ENCODE data around the gene ATP2B2.

The ATP2B2 gene

GRCh38 chr3:10378742-10379141, 126.6 kb downstream of the ATP2B2 start:
- DNase-seq: no peak
- no peaks in the 10 kb centered on the region for H3K4me1 ChIP-seq
- no peak for TF ChIP-seq CTCF (IDR thresholded peaks at IDR 0.05; ENCODE audit: low read depth, low read length)
- no peaks in the 10 kb centered on the region for H3K36me3 ChIP-seq
- no peak overlapping the region for H3K4me3 ChIP-seq (ENCODE audit: low read depth, low read length)
- no peaks in the 10 kb centered on the region for H3K9me3 ChIP-seq
- no peaks in the 10 kb centered on the region for H3K27me3 ChIP-seq

DNA sequence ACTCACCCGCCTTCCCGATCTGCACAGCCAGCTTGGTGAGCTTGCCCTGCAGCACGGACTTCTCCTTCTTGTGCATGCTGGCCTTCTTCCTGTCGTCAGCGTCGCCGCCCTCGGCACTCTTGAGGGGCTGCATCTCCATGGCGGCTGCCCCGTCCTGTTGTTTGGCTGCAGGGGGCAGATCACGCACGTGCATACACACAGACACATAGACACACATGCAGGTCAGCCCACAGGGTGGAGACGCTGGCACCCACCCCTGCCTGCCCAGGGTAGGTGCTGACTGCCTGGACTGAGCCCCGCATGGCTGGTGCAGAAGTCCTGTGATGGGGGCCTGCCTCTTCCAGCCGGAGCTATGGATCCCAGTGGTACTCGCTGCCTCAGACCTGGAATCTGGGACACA, 127.1 kb downstream of the ATP2B2 start:
- DNase-seq: no peak

DNA sequence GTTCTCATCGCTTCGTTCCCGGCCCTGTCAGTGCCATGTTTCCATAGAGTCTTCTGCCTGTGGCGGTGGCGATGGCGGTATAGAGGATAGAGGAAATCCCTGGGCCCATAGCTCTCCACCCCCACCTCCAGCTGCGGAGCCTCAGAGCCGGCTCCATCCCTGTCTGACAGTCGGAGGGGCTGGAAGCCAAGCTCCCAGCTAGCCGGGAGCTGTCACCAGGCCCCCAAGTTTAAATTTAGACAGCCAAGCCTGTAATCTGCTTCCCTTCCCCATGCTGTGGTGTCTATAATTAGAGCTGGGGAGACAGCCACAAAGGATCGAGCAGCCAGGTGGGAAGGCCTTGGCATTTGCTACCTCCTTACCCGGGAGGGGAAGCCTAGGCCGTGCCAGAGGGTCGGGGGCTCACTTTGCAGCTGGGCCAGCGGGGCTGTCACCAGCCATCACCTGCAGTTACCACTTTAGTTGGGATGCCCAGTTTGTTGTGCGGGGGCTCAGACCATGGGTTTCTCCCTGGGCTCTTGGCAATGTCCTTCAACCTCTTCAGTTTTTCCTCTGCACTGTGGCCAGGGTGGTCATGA, 128.1 kb downstream of the ATP2B2 start:
- DNase-seq: no peak
- Histone ChIP-seq H3K4me3 (ENCODE audit: low read depth, low read length) (no peak overlapping the region), H3K27me3 (no peaks in the 10 kb centered on the region), H3K9me3 (no peaks in the 10 kb centered on the region), H3K4me1 (no peaks in the 10 kb centered on the region), H3K36me3 (no peaks in the 10 kb centered on the region)
- no peak for TF ChIP-seq CTCF (IDR thresholded peaks at IDR 0.05; ENCODE audit: low read depth, low read length)

More for the DNA sequence above, 127.1 kb downstream of the ATP2B2 start:
- H3K27me3 ChIP-seq: no peaks in the 10 kb centered on the region
- no peaks in the 10 kb centered on the region for H3K4me1 ChIP-seq
- no peak for TF ChIP-seq CTCF (IDR thresholded peaks at IDR 0.05; ENCODE audit: low read depth, low read length)
- no peaks in the 10 kb centered on the region for H3K9me3 ChIP-seq
- no peaks in the 10 kb centered on the region for H3K36me3 ChIP-seq
- H3K4me3 ChIP-seq (ENCODE audit: low read depth, low read length): no peak overlapping the region

- H3K4me3 ChIP-seq (ENCODE audit: low read depth, low read length): no peak overlapping the region
- DNase-seq: no peak
- TF ChIP-seq CTCF (IDR thresholded peaks at IDR 0.05; ENCODE audit: low read depth, low read length): no peak
- H3K9me3 ChIP-seq: no peaks in the 10 kb centered on the region
- H3K4me1 ChIP-seq: no peaks in the 10 kb centered on the region
- H3K36me3 ChIP-seq: no peaks in the 10 kb centered on the region
- H3K27me3 ChIP-seq: no peaks in the 10 kb centered on the region
Observed at GRCh38 chr3:10376353-10376752, 129.0 kb downstream of the ATP2B2 start.

DNA sequence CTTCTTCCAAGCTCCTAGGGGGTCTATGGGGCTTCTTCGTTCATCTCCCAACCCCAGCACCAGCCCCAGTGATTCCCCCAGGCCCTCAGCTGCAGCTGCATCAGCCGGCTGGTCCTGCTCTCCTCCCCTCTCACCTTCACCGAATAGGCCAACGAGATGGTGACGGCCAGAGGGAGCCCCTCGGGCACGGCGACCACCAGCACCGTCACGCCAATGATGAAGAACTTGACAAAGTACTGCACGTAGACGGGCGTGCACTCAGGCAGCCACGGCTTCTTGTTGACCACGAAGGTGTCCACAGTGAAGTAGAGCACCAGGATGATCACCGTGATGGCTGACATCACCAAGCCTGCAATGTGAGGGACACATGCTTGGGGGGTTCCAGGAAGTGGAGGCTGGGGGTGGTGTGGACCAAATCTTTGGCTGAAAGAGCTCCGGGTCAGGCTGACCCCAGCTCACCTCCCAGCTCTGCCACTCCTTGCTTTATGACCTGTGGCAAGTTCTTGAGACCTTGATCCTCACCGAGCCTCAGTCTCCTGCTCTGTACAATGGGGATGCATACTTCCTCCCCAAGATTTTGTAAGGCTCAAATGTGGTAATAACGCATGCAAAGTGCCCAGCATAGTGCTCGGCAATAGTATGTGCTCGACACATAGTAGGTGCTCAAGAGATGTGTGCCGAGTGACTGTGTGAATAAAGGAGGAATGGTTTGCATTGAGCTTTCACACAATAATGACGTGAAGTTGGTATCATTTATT, 129.9 kb downstream of the ATP2B2 start:
- Histone ChIP-seq H3K27me3 (no peaks in the 10 kb centered on the region), H3K4me3 (ENCODE audit: low read depth, low read length) (no peak overlapping the region), H3K4me1 (no peaks in the 10 kb centered on the region), H3K36me3 (no peaks in the 10 kb centered on the region), H3K9me3 (no peaks in the 10 kb centered on the region)
- no peak for TF ChIP-seq CTCF (IDR thresholded peaks at IDR 0.05; ENCODE audit: low read depth, low read length)
- no peak for DNase-seq

- Histone ChIP-seq H3K4me3 (ENCODE audit: low read depth, low read length) (no peak overlapping the region), H3K36me3 (no peaks in the 10 kb centered on the region), H3K27me3 (no peaks in the 10 kb centered on the region), H3K4me1 (no peaks in the 10 kb centered on the region), H3K9me3 (no peaks in the 10 kb centered on the region)
- no peak for DNase-seq
- no peak for TF ChIP-seq CTCF (IDR thresholded peaks at IDR 0.05; ENCODE audit: low read depth, low read length)
Observed at GRCh38 chr3:10374311-10374710, 131.1 kb downstream of the ATP2B2 start.

All from BE2C (cell line).